Activated CD4-positive, alpha-beta memory T cell treated with anti-CD3 and anti-CD28 coated beads, Interleukin-2, amount 10 ng/mL, durations not matched to agents 7 days and 5 days (primary cell): ENCODE measurements around the gene FBXW4. TPM values are rescaled to one million over a fixed set of nuclear protein-coding genes. Genes with fewer than 3 reads are reported as not detected.
"Not testable (repeated sequence)": the region's sequence is repeated elsewhere in the genome, so short reads cannot be mapped to it uniquely, and the experiment has no call there.

Experiments
- CTCF ChIA-PET: fragments of 350-600 bp; sonication (Branson Sonifier 250); formaldehyde crosslinking; loops from one replicate; lab custom pipeline; 2021; ENCODE audit warnings: antibody characterized with exemption, inconsistent platforms; lab: Charles Lee
- POLR2A ChIA-PET: fragments of 350-600 bp; sonication (Branson Sonifier 250); formaldehyde crosslinking; loops from one replicate; lab custom pipeline; 2021; ENCODE audit warnings: antibody characterized with exemption; lab: Charles Lee
- DNase-seq: peaks from one replicate; pipeline ENCODE4 v3.0.0-alpha.2; 2020
- H3K27ac Mint-ChIP-seq: one replicate; pipeline ENCODE4 v1.8.0; 2021; ENCODE audit warnings: mild to moderate bottlenecking, mixed read lengths
- H3K27me3 Mint-ChIP-seq: one replicate; pipeline ENCODE4 v1.8.0; 2021; ENCODE audit warnings: mixed read lengths
- H3K36me3 Mint-ChIP-seq: one replicate; pipeline ENCODE4 v1.8.0; 2021; ENCODE audit warnings: low read depth, mixed read lengths
- H3K4me1 Mint-ChIP-seq: one replicate; pipeline ENCODE4 v1.8.0; 2021; ENCODE audit warnings: mixed read lengths
- H3K4me3 Mint-ChIP-seq: one replicate; pipeline ENCODE4 v1.8.0; 2021; ENCODE audit warnings: mild to moderate bottlenecking, mixed read lengths
- H3K9me3 Mint-ChIP-seq: one replicate; pipeline ENCODE4 v1.8.0; 2021; ENCODE audit warnings: mixed read lengths
- total RNA-seq, 2 experiments: library from RNA; stranded (reverse); gene quantifications; one replicate each; pipeline ENCODE4 v1.2.3, GENCODE V29; 2021

FBXW4 gene
- total RNA-seq, 2 experiments from 2014 or later = 36.8 to 37.3 TPM

DNA sequence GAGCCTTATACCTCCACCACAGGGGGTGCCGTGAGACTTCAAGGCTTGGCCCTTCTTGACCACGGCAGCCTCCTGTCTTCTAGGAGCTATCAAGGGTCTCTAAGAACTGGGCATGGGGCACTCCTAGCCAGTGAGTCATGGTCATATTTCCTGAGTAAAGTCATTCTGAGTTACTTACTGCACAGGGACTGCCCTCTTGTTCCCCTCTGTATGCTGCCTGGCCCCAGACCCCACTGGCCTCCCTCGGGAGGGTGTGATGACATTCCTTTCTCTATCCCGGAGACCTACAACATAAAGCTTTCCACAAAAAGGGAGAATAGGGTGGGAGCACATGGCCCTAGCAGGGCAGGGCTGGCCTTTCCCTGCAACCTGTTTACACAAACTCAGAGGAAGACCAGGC lies 85.5 kb downstream of the FBXW4 start:
- DNase-seq = no peak
- POLR2A ChIA-PET = no interaction called here
- H3K4me1 Mint-ChIP-seq = peaks cover 9% of the 10 kb centered on the region
- no peaks in the 10 kb centered on the region for H3K9me3 Mint-ChIP-seq
- peaks cover 12% of the 10 kb centered on the region for H3K36me3 Mint-ChIP-seq
- CTCF ChIA-PET = interaction anchor here (2.5 kb wide), 1 partner anchor 172 kb away, joined by 11 read pairs; no protein-coding TSS in a partner anchor
- no peaks in the 10 kb centered on the region for H3K27me3 Mint-ChIP-seq
- no peak overlapping the region for H3K27ac Mint-ChIP-seq
- H3K4me3 Mint-ChIP-seq = no peak overlapping the region

DNA sequence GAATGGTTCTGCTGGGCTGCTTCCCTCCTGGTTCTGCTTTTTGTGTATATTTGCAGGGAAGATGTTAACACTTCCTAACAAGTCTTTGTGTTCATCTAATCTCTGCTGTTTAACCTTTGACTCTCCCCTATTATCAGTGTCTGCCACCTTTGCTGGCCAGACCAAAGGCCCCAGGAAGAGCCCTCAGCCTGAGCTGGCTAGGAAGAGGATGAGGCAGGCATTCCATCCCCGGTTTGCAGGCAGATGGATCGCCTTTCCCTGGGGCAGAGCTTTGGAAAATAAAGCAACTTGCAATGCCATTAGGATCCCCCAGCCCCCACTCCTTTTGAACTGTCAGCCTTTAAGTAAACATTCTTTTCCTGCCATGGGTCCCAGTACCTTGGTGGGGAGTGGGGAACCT lies 87.8 kb downstream of the FBXW4 start:
- peaks cover 9% of the 10 kb centered on the region for H3K4me1 Mint-ChIP-seq

DNA sequence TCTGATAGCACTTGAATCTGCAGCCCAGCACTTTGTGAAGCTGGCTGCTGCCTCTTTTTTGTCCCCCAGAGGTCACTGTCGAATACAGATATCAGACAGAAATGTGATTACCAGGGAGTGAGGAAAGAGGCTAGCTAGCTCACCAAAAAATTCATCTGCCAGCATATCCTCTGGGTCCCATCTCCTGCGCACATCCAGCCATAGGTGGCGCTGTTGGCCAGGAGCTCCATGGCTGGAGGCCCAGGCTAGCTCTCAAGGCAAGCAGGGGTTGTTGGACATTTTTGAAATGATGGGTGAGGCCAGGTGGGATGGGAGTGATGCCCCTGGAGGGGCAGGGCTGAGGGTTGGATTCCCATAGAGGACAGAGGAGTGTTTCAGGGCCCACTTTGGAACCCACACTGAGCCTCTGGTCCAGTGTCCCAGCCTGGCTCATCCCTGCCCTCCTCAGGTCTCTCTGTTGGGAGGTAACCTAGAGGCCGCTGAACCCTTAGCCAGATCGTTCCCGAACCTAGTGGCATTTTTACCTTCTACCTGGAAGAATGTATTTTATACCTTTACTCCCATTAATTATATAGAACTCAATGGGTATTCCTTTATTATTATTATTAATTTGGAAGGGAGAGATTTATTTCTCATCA lies 92.1 kb downstream of the FBXW4 start:
- H3K27me3 Mint-ChIP-seq = no peaks in the 10 kb centered on the region
- POLR2A ChIA-PET = interaction anchor here (0.9 to 1.7 kb wide), 5 partner anchors 15 to 181 kb away, joined by 3 to 8 read pairs (median 3); partner anchors contain the start of genes DPCD and POLL
- H3K27ac Mint-ChIP-seq = no peak overlapping the region
- CTCF ChIA-PET = interaction anchor here (0.5 to 8.2 kb wide), 44 partner anchors 8 to 779 kb away, joined by 3 to 140 read pairs (median 4); partner anchors contain the start of genes DPCD, NPM3 and POLL
- H3K36me3 Mint-ChIP-seq = peaks cover 3% of the 10 kb centered on the region
- no peaks in the 10 kb centered on the region for H3K4me1 Mint-ChIP-seq
- DNase-seq = peak; percentile 81
- no peaks in the 10 kb centered on the region for H3K9me3 Mint-ChIP-seq
- H3K4me3 Mint-ChIP-seq = no peak overlapping the region

More for the DNA sequence above, 87.8 kb downstream of the FBXW4 start:
- ChIA-PET POLR2A (no interaction called here), CTCF (interaction anchor here (8.2 kb wide), 1 partner anchor 175 kb away, joined by 140 read pairs; the partner anchor contains the start of gene NPM3)
- Mint-ChIP-seq H3K27ac (no peak overlapping the region), H3K36me3 (peaks cover 12% of the 10 kb centered on the region), H3K9me3 (no peaks in the 10 kb centered on the region), H3K4me3 (no peak overlapping the region), H3K27me3 (no peaks in the 10 kb centered on the region)
- DNase-seq = no peak

DNA sequence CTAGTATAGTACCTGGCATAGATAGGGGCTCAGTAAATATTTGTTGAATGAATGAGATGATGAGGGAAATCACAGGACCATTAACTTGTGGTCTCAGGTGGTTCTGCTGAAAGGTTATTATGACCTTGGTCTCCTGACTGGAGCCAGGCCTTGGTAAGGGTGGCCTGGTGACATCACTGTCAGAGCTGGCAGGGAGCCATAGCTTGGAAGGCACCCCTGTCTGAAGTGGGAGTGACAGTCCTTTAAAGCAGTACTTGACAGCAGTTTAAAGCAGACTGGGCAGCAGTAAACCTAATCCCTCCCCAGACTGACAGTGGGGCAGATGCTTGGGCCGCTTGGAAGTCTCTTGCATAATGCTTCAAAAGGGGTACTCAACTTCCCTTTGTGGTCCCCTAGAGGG lies 93.4 kb downstream of the FBXW4 start:
- Mint-ChIP-seq H3K27ac (no peak overlapping the region), H3K9me3 (no peaks in the 10 kb centered on the region), H3K36me3 (peaks cover 3% of the 10 kb centered on the region), H3K4me1 (no peaks in the 10 kb centered on the region), H3K4me3 (no peak overlapping the region), H3K27me3 (no peaks in the 10 kb centered on the region)
- no peak for DNase-seq
- ChIA-PET POLR2A (interaction anchor here (1.7 kb wide), 1 partner anchor 179 kb away, joined by 8 read pairs; no protein-coding TSS in a partner anchor), CTCF (interaction anchor here (0.6 to 8.2 kb wide), 6 partner anchors 9 to 280 kb away, joined by 3 to 140 read pairs (median 7); partner anchors contain the start of genes DPCD, NPM3 and POLL)

DNA sequence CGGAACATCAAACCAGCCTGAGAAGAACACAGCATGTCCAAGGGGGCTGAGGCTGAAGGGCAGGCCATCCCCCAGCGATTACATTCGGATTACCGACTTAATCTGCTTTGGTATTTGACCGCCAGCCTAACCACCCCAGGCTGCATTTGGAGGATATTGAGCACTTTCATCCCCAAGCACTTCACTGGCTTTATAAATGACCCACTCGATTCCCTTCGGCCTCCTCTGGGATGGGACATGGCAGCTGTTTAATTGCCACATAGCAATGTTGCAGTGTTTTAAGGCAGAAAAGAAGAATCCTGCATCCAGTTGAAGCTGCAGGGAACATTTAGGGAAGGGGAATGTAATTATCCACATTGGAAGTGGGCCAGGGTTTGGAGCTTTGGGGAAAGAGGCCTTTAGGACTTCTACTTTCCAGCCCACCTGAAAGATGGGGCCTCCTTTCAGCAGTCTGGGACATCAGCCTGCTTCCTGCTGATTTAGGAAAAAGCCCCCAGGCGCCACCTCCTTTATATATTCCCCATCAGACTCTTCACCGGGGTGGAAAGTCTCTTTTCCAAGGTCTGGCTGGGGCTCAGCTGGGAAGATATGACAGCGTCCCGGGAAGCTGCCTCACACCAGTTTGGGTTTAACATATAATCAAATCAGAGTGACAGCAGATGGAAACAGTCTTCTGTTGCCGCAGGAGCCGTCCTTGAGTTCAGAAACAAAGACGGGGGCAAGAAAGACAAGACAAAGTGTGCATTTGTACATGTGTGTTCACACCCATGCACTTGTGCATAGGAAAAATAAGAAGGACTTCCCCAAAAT lies 97.7 kb downstream of the FBXW4 start:
- ChIA-PET CTCF (interaction anchor here (0.7 to 1.5 kb wide), 4 partner anchors 108 to 184 kb away, joined by 3 to 5 read pairs (median 4); no protein-coding TSS in a partner anchor), POLR2A (interaction anchor here (1.3 to 1.4 kb wide), 2 partner anchors 8 to 10 kb away, joined by 3 read pairs; no protein-coding TSS in a partner anchor)
- peaks cover 5% of the 10 kb centered on the region for H3K27me3 Mint-ChIP-seq
- no peaks in the 10 kb centered on the region for H3K4me1 Mint-ChIP-seq
- H3K9me3 Mint-ChIP-seq = no peaks in the 10 kb centered on the region
- no peaks in the 10 kb centered on the region for H3K36me3 Mint-ChIP-seq
- H3K4me3 Mint-ChIP-seq = no peak overlapping the region
- H3K27ac Mint-ChIP-seq = no peak overlapping the region
- DNase-seq = no peak

DNA sequence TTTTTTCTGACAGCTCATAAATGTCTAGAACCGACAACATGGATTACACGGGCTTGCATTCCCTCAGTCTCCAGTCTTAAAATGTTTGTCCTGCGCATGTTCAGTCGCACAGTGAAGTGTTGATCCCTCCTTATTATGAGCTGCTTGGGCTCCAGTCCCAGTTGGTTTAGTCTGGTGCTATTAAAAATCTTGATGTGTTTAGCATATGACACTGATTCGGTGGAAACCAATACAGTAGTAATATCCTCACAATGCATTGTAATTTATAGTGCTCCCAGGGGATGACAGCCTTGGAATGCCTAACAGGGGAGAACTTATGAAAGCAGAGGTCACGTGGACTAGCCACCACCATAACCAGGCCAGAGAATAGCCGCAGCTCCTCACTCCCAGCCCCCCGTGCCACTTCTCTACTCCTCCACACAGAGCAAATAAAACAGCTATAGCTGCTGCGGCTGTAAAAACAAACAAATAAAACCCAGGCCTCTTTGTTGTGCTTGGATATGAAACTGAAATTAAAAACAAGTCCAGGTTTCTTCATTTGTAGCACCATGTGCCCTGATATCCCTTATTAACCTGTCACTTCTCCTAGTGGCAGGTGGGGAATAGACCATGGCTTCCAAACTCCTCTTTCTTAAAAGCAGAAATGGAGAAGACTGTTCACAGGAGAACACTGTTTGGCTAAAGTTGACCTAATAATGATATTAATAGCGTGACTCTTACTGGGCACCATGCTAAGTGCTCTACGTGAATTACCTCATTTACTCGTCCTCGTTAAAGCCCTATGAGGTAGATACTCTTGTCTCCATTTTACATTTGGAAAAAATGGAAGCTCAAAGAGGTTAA lies 99.2 kb downstream of the FBXW4 start:
- Mint-ChIP-seq H3K4me1 (no peaks in the 10 kb centered on the region), H3K4me3 (no peak overlapping the region), H3K27me3 (peaks cover 5% of the 10 kb centered on the region), H3K36me3 (no peaks in the 10 kb centered on the region), H3K9me3 (no peaks in the 10 kb centered on the region), H3K27ac (no peak overlapping the region)
- no peak for DNase-seq
- ChIA-PET POLR2A (no interaction called here), CTCF (interaction anchor here (1.0 to 2.2 kb wide), 4 partner anchors 7 to 185 kb away, joined by 3 to 8 read pairs (median 4); no protein-coding TSS in a partner anchor)

DNA sequence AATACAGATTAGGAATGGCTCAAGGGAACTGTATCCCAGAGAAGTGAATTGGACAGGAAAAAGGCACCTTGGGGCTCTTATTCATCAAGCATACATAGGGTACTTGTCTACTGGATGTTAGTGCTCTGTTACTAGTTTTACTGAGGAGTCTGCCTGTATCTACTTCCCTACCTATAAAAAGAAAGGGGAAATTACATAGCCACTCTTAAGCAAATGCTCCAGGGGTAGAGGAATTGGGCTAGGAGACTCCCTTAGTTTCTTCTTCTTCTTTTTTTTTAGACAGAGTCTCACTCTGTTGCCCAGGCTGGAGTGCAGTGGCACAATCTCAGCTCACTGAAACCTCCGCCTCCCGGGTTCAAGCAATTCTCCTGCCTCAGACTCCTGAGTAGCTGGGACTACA lies 101.6 kb downstream of the FBXW4 start:
- CTCF ChIA-PET = not testable (repeated sequence)

DNA sequence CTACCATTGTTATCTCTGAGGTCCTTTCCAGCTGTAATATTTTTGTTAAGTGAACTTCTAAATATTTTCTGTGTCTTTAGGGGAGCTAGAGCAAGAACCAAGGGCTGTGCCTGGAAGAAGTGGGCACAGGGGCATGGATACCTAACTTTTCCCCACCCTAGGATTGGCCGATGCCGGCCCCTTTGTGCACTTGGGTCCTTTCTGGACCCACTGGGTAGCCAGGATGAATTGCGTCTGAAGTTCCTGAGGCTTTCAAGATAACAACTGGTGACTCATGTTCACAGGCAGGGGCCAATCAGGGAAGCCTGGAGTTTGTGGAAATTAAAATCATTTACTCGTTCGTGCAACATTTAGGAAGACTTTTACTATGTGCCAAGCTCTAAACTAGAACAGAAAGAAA lies 106.1 kb downstream of the FBXW4 start:
- H3K4me1 Mint-ChIP-seq = peaks cover 24% of the 10 kb centered on the region
- peak overlapping the region; percentile 90 for H3K4me3 Mint-ChIP-seq
- ChIA-PET CTCF (interaction anchor here (1.6 to 4.5 kb wide), 4 partner anchors 13 to 192 kb away, joined by 4 to 30 read pairs (median 8); no protein-coding TSS in a partner anchor), POLR2A (interaction anchor here (0.7 to 1.7 kb wide), 4 partner anchors 9 to 128 kb away, joined by 3 to 5 read pairs (median 3); no protein-coding TSS in a partner anchor)
- H3K9me3 Mint-ChIP-seq = no peaks in the 10 kb centered on the region
- H3K27ac Mint-ChIP-seq = no peak overlapping the region
- peaks cover 2% of the 10 kb centered on the region for H3K27me3 Mint-ChIP-seq
- peaks cover 12% of the 10 kb centered on the region for H3K36me3 Mint-ChIP-seq
- DNase-seq = no peak

More for the DNA sequence above, 101.6 kb downstream of the FBXW4 start:
- H3K36me3 Mint-ChIP-seq, H3K9me3 Mint-ChIP-seq, DNase-seq, H3K4me1 Mint-ChIP-seq, H3K27ac Mint-ChIP-seq, POLR2A ChIA-PET, H3K4me3 Mint-ChIP-seq, H3K27me3 Mint-ChIP-seq: not testable (repeated sequence)

DNA sequence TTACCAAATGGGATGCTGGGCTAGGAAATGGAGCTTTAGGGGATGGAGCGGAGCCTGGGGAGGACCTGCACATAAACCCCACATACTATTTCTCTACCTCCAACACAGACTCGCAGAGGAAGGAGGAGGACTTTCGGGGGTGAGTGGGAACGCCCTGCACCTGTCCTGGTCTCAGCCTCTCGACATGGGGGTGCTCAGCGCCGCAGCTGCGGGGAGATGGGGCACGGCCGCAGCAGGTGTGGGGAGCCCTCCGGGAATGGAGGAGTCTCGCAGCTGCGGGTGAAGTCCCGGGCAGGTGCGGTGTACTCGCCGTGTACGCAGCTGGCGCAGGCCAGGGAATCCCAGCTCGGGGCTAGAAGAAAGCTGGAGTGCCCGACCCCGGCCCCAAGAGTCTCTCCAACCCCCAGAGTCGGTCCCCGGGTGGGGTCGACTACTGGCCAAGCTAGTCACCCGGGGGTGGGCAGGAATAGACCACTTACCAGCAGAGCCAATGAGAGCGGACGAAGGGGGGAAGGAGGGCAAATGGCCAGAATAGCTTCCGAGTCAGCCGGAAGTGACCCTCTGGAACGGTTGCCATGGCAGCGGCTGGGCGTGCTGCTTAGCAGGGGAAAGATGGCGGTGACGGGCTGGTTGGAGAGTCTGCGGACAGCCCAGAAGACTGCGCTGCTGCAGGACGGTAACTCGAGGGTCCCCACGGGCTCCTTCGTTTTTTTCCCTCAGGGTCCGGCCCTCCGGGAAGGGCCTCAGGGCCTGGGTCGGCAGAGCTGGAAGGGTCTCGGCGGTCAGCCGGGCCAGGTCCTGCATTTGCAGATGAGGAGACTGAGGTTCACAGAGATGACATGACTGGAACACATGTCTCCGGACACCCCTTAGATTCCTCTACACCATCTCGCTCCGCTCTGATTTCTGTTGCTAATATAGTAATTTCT lies 107.0 kb downstream of the FBXW4 start, which contains the start of the genes DPCD and POLL:
TSS of gene DPCD (plus strand) at position 597 of the 929 bp plus-strand sequence. CDS start at position 613, 16 bp downstream.
TSS of gene POLL (minus strand) at position 533 of the 929 bp plus-strand sequence. CDS start 897 bp downstream, outside the sequence.
- Mint-ChIP-seq H3K36me3 (peaks cover 12% of the 10 kb centered on the region), H3K4me1 (peaks cover 24% of the 10 kb centered on the region), H3K27ac (peak within 1 kb of the TSS; percentile 74), H3K27me3 (no peaks in the 10 kb centered on the region), H3K4me3 (peak within 1 kb of the TSS; percentile 90), H3K9me3 (no peaks in the 10 kb centered on the region)
- ChIA-PET CTCF (interaction anchor here (0.6 to 4.5 kb wide), 8 partner anchors 14 to 426 kb away, joined by 3 to 30 read pairs (median 4); no protein-coding TSS in a partner anchor), POLR2A (interaction anchor here (0.5 to 1.7 kb wide), 9 partner anchors 9 to 285 kb away, joined by 3 to 5 read pairs (median 3); partner anchors contain the start of genes FBXW4 and OGA)
- peak; percentile 93 for DNase-seq

DNA sequence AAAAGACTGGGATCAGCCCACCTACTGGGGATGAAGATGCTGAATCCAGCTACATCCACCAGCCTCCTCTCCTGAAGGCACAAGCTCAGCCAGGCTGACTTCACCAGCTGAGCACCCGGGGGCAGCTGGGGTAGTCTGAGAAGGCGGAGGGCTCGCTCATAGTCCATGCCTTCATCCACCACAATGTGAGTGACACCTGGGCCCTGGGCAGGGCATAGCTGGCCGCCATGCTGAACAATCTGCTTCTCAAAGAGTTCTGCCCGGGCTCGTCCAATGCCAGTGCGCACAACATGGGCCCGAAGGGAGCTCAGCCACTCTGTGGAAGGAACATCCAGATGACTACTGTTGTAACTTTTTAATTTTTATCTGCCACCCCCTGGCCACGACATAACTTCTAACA lies 109.1 kb downstream of the FBXW4 start:
- H3K27me3 Mint-ChIP-seq = no peaks in the 10 kb centered on the region
- no peak for DNase-seq
- ChIA-PET POLR2A (no interaction called here), CTCF (interaction anchor here (0.8 to 4.5 kb wide), 2 partner anchors 16 to 372 kb away, joined by 4 to 30 read pairs; no protein-coding TSS in a partner anchor)
- H3K27ac Mint-ChIP-seq = no peak overlapping the region
- H3K9me3 Mint-ChIP-seq = no peaks in the 10 kb centered on the region
- no peak overlapping the region for H3K4me3 Mint-ChIP-seq
- peaks cover 24% of the 10 kb centered on the region for H3K4me1 Mint-ChIP-seq
- peaks cover 15% of the 10 kb centered on the region for H3K36me3 Mint-ChIP-seq
